T follicular helper cell (primary cell): Measurements from ENCODE around the gene RAB5A.
"Not testable (repeated sequence)": the region's sequence is repeated elsewhere in the genome, so short reads cannot be mapped to it uniquely, and the experiment has no call there.

Experiments used
- DNase-seq: peaks from one replicate; pipeline ENCODE4 v3.0.0-alpha.2; 2020; ENCODE audit warnings: low read depth

The RAB5A gene

GRCh38 chr3:19948226-19948591, 1.3 kb downstream of the RAB5A start:
- no peak for DNase-seq

GRCh38 chr3:19950316-19950715, 3.4 kb downstream of the RAB5A start:
- no peak for DNase-seq

- no peak for DNase-seq
Measured at GRCh38 chr3:19954676-19955075, 7.8 kb downstream of the RAB5A start.

GRCh38 chr3:19957354-19957753, 10.5 kb downstream of the RAB5A start:
- not testable (repeated sequence) for DNase-seq

GRCh38 chr3:19959505-19959904, 12.6 kb downstream of the RAB5A start:
- DNase-seq = no peak

- DNase-seq = no peak
Measured at GRCh38 chr3:19960696-19961095, 13.8 kb downstream of the RAB5A start.

- DNase-seq = no peak
Measured at GRCh38 chr3:19961960-19962359, 15.1 kb downstream of the RAB5A start.

GRCh38 chr3:19967208-19967607, 20.3 kb downstream of the RAB5A start:
- no peak for DNase-seq

- DNase-seq = no peak
Measured at GRCh38 chr3:19967812-19968211, 20.9 kb downstream of the RAB5A start.

- DNase-seq = no peak
Measured at GRCh38 chr3:19970327-19970726, 23.4 kb downstream of the RAB5A start.

- no peak for DNase-seq
Measured at GRCh38 chr3:19972054-19972453, 25.2 kb downstream of the RAB5A start.

GRCh38 chr3:19988904-19989303, 42.0 kb downstream of the RAB5A start:
- DNase-seq = not testable (repeated sequence)

- no peak for DNase-seq
Measured at GRCh38 chr3:19994796-19995195, 47.9 kb downstream of the RAB5A start.

- no peak for DNase-seq
Measured at GRCh38 chr3:19997502-19997901, 50.6 kb downstream of the RAB5A start.

- no peak for DNase-seq
Measured at GRCh38 chr3:20001932-20002331, 55.0 kb downstream of the RAB5A start.

- no peak for DNase-seq
Measured at GRCh38 chr3:20007960-20008359, 61.1 kb downstream of the RAB5A start.

GRCh38 chr3:20008646-20009045, 61.7 kb downstream of the RAB5A start:
- DNase-seq = no peak

- DNase-seq = no peak
Measured at GRCh38 chr3:20012164-20012563, 65.3 kb downstream of the RAB5A start, which contains the start of gene PP2D1. PP2D1 (minus strand) TSS chr3:20012264; CDS start chr3:20012072, 192 bp downstream.

GRCh38 chr3:20013396-20013795, 66.5 kb downstream of the RAB5A start:
- no peak for DNase-seq

GRCh38 chr3:20015525-20015924, 68.6 kb downstream of the RAB5A start:
- no peak for DNase-seq

GRCh38 chr3:20016076-20016475, 69.2 kb downstream of the RAB5A start:
- DNase-seq = not testable (repeated sequence)

GRCh38 chr3:20022954-20023622, 76.2 kb downstream of the RAB5A start:
- DNase-seq = no peak

GRCh38 chr3:20023623-20024405, 76.9 kb downstream of the RAB5A start:
- no peak for DNase-seq
